HG02884 (cell line): ENCODE results near the gene TP53I13.

Source experiments
- ATAC-seq: cut with Tn5 transposase; IDR thresholded peaks from one replicate; pipeline ENCODE4 v1.9.1; 2021; ENCODE audit warnings: mild to moderate bottlenecking, moderate library complexity; ENCODE audit not compliant: unreplicated experiment

TP53I13 gene

GRCh38 chr17:29566473-29567303 is 1.8 kb upstream of the TP53I13 start, which contains the start of gene ABHD15:
Gene ABHD15 (minus strand): TSS chr17:29567037. CDS start chr17:29566966, 71 bp downstream.
- no peak for ATAC-seq

GRCh38 chr17:29567304-29567553 is 1.3 kb upstream of the TP53I13 start:
- ATAC-seq: no peak

- ATAC-seq: no peak
These were observed 759 bp upstream of the TP53I13 start for GRCh38 chr17:29567554-29568330.

- ATAC-seq: no peak
These were observed 897 bp downstream of the TP53I13 start for GRCh38 chr17:29569245-29569950.

- no peak for ATAC-seq
These were observed 2.0 kb downstream of the TP53I13 start for GRCh38 chr17:29570521-29570920.

- ATAC-seq: no peak
These were observed 3.0 kb downstream of the TP53I13 start for GRCh38 chr17:29571486-29571882.

- no peak for ATAC-seq
These were observed 3.6 kb downstream of the TP53I13 start for GRCh38 chr17:29571883-29572681.

- ATAC-seq: no peak
These were observed 4.4 kb downstream of the TP53I13 start for GRCh38 chr17:29572691-29573557.

- no peak for ATAC-seq
These were observed 5.0 kb downstream of the TP53I13 start for GRCh38 chr17:29573558-29573869.

- no peak for ATAC-seq
These were observed 5.6 kb downstream of the TP53I13 start for GRCh38 chr17:29573871-29574731.

- ATAC-seq: no peak
These were observed 6.4 kb downstream of the TP53I13 start for GRCh38 chr17:29574732-29575510.

GRCh38 chr17:29575511-29576213 is 7.2 kb downstream of the TP53I13 start:
- ATAC-seq: no peak

- ATAC-seq: no peak
These were observed 7.9 kb downstream of the TP53I13 start for GRCh38 chr17:29576214-29577000.

- ATAC-seq: no peak
These were observed 8.5 kb downstream of the TP53I13 start for GRCh38 chr17:29577001-29577370.

GRCh38 chr17:29577385-29578211 is 9.1 kb downstream of the TP53I13 start:
- ATAC-seq: no peak
